ENCODE data around the gene BACE1.

BACE1 gene

GRCh38 chr11:117256573-117256972 is 59.5 kb downstream of the BACE1 start:
- H3K4me3 ChIP-seq (ENCODE audit: low read depth in 1 of 2, low read length in 2 of 2) = no peak overlapping the region
- H3K9me3 ChIP-seq (ENCODE audit: control insufficient read depth in 1 of 2, low read length in 2 of 2) = no peaks in the 10 kb centered on the region
- no peak overlapping the region for H3K9ac ChIP-seq (ENCODE audit: low read depth in 1 of 2, low read length in 2 of 2)
- peaks cover 3 to 22% of the 10 kb centered on the region in 2 donors for H3K36me3 ChIP-seq (ENCODE audit: control insufficient read depth in 1 of 2, insufficient read depth in 2 of 2, low read length in 2 of 2)
- no peak overlapping the region for H3K27ac ChIP-seq (ENCODE audit: low read depth, low read length)
- no peaks in the 10 kb centered on the region for H3K4me1 ChIP-seq (ENCODE audit: control insufficient read depth in 1 of 2, insufficient read depth in 2 of 2, low read length in 2 of 2)
- H3K27me3 ChIP-seq (ENCODE audit: control insufficient read depth in 1 of 2, insufficient read depth in 2 of 2, low read length in 2 of 2) = no peaks in the 10 kb centered on the region

GRCh38 chr11:117255966-117256365 is 60.1 kb downstream of the BACE1 start:
- Histone ChIP-seq H3K9me3 (ENCODE audit: control insufficient read depth in 1 of 2, low read length in 2 of 2) (no peaks in the 10 kb centered on the region), H3K4me3 (ENCODE audit: low read depth in 1 of 2, low read length in 2 of 2) (no peak overlapping the region), H3K27me3 (ENCODE audit: control insufficient read depth in 1 of 2, insufficient read depth in 2 of 2, low read length in 2 of 2) (no peaks in the 10 kb centered on the region), H3K9ac (ENCODE audit: low read depth in 1 of 2, low read length in 2 of 2) (no peak overlapping the region), H3K27ac (ENCODE audit: low read depth, low read length) (no peak overlapping the region), H3K4me1 (ENCODE audit: control insufficient read depth in 1 of 2, insufficient read depth in 2 of 2, low read length in 2 of 2) (no peaks in the 10 kb centered on the region), H3K36me3 (ENCODE audit: control insufficient read depth in 1 of 2, insufficient read depth in 2 of 2, low read length in 2 of 2) (peaks cover 3 to 22% of the 10 kb centered on the region in 2 donors)

GRCh38 chr11:117251506-117251905 is 64.5 kb downstream of the BACE1 start:
- Histone ChIP-seq H3K4me3 (ENCODE audit: low read depth in 1 of 2, low read length in 2 of 2) (no peak overlapping the region), H3K36me3 (ENCODE audit: control insufficient read depth in 1 of 2, insufficient read depth in 2 of 2, low read length in 2 of 2) (peaks cover 7 to 36% of the 10 kb centered on the region in 2 donors), H3K9me3 (ENCODE audit: control insufficient read depth in 1 of 2, low read length in 2 of 2) (no peaks in the 10 kb centered on the region)

GRCh38 chr11:117249571-117249970 is 66.5 kb downstream of the BACE1 start:
- Histone ChIP-seq H3K27ac (ENCODE audit: low read depth, low read length) (no peak overlapping the region), H3K9me3 (ENCODE audit: control insufficient read depth in 1 of 2, low read length in 2 of 2) (no peaks in the 10 kb centered on the region), H3K4me1 (ENCODE audit: control insufficient read depth in 1 of 2, insufficient read depth in 2 of 2, low read length in 2 of 2) (no peaks in the 10 kb centered on the region), H3K36me3 (ENCODE audit: control insufficient read depth in 1 of 2, insufficient read depth in 2 of 2, low read length in 2 of 2) (peaks cover 10 to 41% of the 10 kb centered on the region in 2 donors), H3K27me3 (ENCODE audit: control insufficient read depth in 1 of 2, insufficient read depth in 2 of 2, low read length in 2 of 2) (no peaks in the 10 kb centered on the region), H3K9ac (ENCODE audit: low read depth in 1 of 2, low read length in 2 of 2) (no peak overlapping the region), H3K4me3 (ENCODE audit: low read depth in 1 of 2, low read length in 2 of 2) (no peak overlapping the region)

More at GRCh38 chr11:117251506-117251905, 64.5 kb downstream of the BACE1 start:
- H3K9ac ChIP-seq (ENCODE audit: low read depth in 1 of 2, low read length in 2 of 2) = no peak overlapping the region
- no peak overlapping the region for H3K27ac ChIP-seq (ENCODE audit: low read depth, low read length)
- H3K27me3 ChIP-seq (ENCODE audit: control insufficient read depth in 1 of 2, insufficient read depth in 2 of 2, low read length in 2 of 2) = no peaks in the 10 kb centered on the region
- H3K4me1 ChIP-seq (ENCODE audit: control insufficient read depth in 1 of 2, insufficient read depth in 2 of 2, low read length in 2 of 2) = no peaks in the 10 kb centered on the region

GRCh38 chr11:117248341-117248740 is 67.7 kb downstream of the BACE1 start:
- H3K36me3 ChIP-seq (ENCODE audit: control insufficient read depth in 1 of 2, insufficient read depth in 2 of 2, low read length in 2 of 2) = peaks cover 10 to 49% of the 10 kb centered on the region in 2 donors
- no peak overlapping the region for H3K27ac ChIP-seq (ENCODE audit: low read depth, low read length)
- H3K9ac ChIP-seq (ENCODE audit: low read depth in 1 of 2, low read length in 2 of 2) = no peak overlapping the region
- H3K27me3 ChIP-seq (ENCODE audit: control insufficient read depth in 1 of 2, insufficient read depth in 2 of 2, low read length in 2 of 2) = no peaks in the 10 kb centered on the region
- no peaks in the 10 kb centered on the region for H3K9me3 ChIP-seq (ENCODE audit: control insufficient read depth in 1 of 2, low read length in 2 of 2)
- no peaks in the 10 kb centered on the region for H3K4me1 ChIP-seq (ENCODE audit: control insufficient read depth in 1 of 2, insufficient read depth in 2 of 2, low read length in 2 of 2)
- H3K4me3 ChIP-seq (ENCODE audit: low read depth in 1 of 2, low read length in 2 of 2) = no peak overlapping the region

- peaks cover 12 to 27% of the 10 kb centered on the region in 2 donors for H3K36me3 ChIP-seq (ENCODE audit: control insufficient read depth in 1 of 2, insufficient read depth in 2 of 2, low read length in 2 of 2)
- no peaks in the 10 kb centered on the region for H3K9me3 ChIP-seq (ENCODE audit: control insufficient read depth in 1 of 2, low read length in 2 of 2)
- no peaks in the 10 kb centered on the region for H3K4me1 ChIP-seq (ENCODE audit: control insufficient read depth in 1 of 2, insufficient read depth in 2 of 2, low read length in 2 of 2)
- H3K9ac ChIP-seq (ENCODE audit: low read depth in 1 of 2, low read length in 2 of 2) = no peak overlapping the region
- H3K27ac ChIP-seq (ENCODE audit: low read depth, low read length) = no peak overlapping the region
- H3K27me3 ChIP-seq (ENCODE audit: control insufficient read depth in 1 of 2, insufficient read depth in 2 of 2, low read length in 2 of 2) = no peaks in the 10 kb centered on the region
- no peak overlapping the region for H3K4me3 ChIP-seq (ENCODE audit: low read depth in 1 of 2, low read length in 2 of 2)
Observed at GRCh38 chr11:117239295-117239694, 76.8 kb downstream of the BACE1 start.

- H3K9ac ChIP-seq (ENCODE audit: low read depth in 1 of 2, low read length in 2 of 2) = no peak overlapping the region
- peaks cover 3 to 5% of the 10 kb centered on the region in 2 donors for H3K4me1 ChIP-seq (ENCODE audit: control insufficient read depth in 1 of 2, insufficient read depth in 2 of 2, low read length in 2 of 2)
- no peak overlapping the region for H3K27ac ChIP-seq (ENCODE audit: low read depth, low read length)
- H3K9me3 ChIP-seq (ENCODE audit: control insufficient read depth in 1 of 2, low read length in 2 of 2) = no peaks in the 10 kb centered on the region
- no peaks in the 10 kb centered on the region for H3K27me3 ChIP-seq (ENCODE audit: control insufficient read depth in 1 of 2, insufficient read depth in 2 of 2, low read length in 2 of 2)
- H3K36me3 ChIP-seq (ENCODE audit: control insufficient read depth in 1 of 2, insufficient read depth in 2 of 2, low read length in 2 of 2) = peaks cover 12 to 20% of the 10 kb centered on the region in 2 donors
- no peak overlapping the region for H3K4me3 ChIP-seq (ENCODE audit: low read depth in 1 of 2, low read length in 2 of 2)
Observed at GRCh38 chr11:117238221-117238620, 77.8 kb downstream of the BACE1 start.
